IPS DF 4.7 (cell line): ENCODE results near the gene MTURN.

Source experiments
- DNase-seq: peaks from one replicate; pipeline ENCODE4 v3.0.0-alpha.2; 2013; ENCODE audit warnings: low spot score; ENCODE audit errors: extremely low read depth

Gene MTURN

DNA sequence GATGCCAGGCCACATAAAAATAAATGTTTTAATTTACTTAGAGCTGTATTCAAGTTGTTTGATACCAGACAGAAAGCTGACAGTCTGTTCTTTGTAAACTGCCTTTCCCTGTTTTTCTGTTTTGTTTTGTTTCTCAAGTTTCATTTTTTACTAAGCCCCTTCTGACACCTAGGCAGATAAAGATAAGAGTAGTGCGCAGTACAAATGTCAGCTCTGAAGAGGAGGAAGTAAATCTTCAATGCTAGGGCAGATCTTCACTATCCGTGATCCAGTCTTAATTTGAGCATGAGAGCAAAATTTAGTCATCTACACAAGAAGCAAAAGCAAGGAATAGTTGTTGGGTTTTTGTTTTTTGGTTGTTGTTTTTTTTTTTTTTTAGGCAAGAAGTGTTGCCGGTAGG, 27.3 kb downstream of the MTURN start:
- DNase-seq, result no peak

DNA sequence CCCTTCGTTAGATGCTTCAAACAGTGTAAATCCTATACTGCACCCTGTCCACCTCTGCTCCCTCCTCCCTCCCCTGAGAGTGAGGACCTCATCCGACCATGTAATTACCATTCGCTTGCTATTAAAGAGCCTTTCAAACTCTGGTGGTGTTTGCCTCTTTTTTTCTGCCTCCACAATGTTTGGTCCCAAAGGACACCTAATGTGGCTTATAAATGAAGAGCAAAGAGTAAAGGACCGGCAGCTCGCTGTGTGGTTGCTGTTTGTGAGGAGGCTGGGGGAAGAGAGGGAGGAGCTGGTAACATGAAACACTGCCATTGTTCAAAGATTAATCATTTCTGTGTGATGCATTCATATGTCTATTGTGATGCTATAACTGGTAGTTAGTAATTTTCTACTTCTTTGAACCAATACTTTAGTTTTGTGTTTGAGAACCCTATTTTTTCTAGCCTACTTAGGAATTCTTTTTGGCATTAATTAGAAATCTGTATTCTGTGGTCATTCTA, 27.9 kb downstream of the MTURN start:
- no peak for DNase-seq

- no peak for DNase-seq
Observed at GRCh38 chr7:30163231-30163894, 28.6 kb downstream of the MTURN start.

DNA sequence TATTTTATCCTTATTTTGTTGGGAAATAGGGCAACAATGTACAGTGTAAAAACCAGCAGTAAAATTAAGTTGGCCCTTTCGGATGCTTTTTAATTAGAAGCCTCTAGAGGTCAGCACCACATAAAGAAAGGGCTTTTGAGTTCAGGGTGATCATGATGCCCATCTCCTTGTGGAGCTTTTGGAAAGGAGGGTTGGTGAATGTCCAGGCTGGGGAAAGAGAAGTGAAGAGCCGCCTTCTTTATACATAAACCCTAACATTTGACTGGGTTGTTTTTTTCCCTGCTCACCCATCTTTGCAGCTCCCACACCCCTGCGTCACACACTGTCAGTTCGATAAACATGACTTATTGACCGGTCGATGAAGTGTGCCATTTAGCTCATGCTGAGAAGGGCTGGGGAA, 29.8 kb downstream of the MTURN start:
- no peak for DNase-seq

DNA sequence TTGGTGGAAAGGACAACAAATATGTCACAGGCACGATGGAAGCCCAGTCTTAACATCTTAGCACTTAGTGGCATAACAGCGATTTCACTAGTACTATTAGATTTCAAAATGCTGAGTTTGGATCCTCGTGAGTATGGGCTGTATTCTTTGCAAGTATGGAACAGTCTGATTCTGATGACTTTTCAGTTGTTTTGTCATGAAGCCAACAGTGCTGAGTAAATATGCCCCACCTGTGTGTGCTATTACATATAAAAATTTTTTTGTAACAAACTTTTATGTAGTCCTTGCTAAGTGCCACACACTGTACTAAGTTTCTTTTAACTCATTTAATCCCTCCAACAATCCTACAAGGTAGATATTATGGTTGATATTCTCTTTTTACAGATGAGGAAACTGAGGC, 30.8 kb downstream of the MTURN start:
- no peak for DNase-seq

DNA sequence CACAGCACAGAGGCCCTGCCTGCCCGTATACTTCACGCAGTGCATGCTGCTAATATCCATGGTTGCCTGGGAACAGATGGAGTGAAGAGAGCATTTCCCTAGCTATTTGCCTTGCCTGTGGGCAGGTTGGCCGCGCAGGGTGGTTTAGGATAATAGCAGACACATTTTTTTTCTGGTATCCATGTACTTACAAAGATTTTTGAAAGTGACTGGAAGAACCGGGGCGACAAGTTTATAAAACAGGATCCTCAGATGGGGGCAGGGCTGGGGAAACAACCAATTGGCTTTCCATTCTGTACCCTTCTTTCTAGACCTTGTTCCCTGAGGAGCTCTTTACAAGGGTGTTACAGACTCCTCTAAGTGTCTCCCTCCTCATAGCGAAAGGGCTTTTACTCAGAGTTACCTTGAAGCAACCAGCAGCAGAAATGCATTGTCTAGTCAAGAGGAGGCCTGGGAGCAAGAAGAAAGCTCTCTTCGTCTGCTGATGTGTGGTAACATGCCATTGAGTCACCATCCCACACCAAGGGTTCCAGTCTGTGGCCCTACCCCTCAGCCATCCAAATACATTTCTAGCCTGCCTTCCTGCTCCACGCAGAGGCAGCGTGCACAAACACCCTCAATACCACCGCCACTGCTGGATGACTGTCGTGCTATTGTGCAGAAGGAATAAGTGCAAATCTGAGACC, 31.5 kb downstream of the MTURN start:
- DNase-seq, result no peak

DNA sequence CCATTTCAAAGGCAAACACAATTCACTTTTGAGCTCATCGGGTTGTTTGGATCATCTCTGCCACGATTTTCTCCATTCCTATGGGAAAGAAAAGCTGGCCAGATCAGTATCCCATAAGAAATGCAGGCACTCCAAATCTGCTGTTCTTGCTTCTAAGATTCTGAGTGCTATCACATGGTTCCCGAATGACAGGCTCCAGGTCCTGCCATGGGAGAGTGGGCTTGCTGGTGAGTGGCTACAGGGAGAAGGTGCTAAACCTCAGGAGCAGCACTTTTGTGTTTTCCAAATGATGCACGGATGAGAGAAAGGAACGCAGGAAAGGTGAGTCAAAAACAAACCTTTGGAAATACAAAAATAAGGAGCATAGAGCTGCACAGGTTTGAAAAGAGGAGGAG, 32.1 kb downstream of the MTURN start:
- DNase-seq, result no peak

- DNase-seq, result no peak
Observed at GRCh38 chr7:30167901-30168300, 33.1 kb downstream of the MTURN start.

GRCh38 chr7:30168835-30169573, 34.2 kb downstream of the MTURN start:
- no peak for DNase-seq

- DNase-seq, result no peak
Observed at GRCh38 chr7:30169579-30169978, 34.8 kb downstream of the MTURN start.

DNA sequence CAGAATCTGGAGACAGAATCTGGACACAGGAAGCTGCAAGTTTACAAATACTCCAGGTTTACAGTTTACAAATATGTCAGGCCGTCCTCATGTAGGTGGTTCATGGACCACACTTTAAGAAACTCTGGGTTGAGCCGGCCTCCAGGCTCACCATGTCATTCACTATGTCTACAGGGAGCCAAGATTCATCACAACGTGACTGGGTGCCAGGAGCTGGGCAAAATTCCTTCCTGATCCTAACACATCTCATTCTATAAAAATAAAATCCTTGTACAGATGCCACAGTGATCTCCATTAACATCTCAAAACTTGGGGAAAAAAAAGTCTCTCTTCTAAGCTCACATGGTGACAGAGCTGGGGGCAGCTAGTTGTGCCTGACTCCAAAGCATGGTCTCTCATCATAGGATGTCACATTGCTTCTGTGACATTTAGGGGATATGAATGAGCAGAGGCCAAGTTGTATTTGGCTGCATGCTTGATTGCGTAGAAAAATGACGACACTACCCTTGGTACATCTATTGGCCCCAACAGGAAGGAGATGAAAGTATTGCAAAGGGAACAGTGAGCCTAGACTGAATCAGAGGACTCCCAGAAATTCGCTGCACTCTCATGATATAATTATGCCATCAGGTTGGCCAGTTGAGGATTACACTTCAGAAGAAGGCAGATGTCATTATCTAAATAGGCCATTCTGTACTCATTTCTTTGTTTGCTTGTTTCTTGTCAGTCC, 35.9 kb downstream of the MTURN start:
- DNase-seq, result no peak

- no peak for DNase-seq
Observed at GRCh38 chr7:30171766-30172447, 37.1 kb downstream of the MTURN start.

GRCh38 chr7:30172451-30172850, 37.7 kb downstream of the MTURN start:
- no peak for DNase-seq

DNA sequence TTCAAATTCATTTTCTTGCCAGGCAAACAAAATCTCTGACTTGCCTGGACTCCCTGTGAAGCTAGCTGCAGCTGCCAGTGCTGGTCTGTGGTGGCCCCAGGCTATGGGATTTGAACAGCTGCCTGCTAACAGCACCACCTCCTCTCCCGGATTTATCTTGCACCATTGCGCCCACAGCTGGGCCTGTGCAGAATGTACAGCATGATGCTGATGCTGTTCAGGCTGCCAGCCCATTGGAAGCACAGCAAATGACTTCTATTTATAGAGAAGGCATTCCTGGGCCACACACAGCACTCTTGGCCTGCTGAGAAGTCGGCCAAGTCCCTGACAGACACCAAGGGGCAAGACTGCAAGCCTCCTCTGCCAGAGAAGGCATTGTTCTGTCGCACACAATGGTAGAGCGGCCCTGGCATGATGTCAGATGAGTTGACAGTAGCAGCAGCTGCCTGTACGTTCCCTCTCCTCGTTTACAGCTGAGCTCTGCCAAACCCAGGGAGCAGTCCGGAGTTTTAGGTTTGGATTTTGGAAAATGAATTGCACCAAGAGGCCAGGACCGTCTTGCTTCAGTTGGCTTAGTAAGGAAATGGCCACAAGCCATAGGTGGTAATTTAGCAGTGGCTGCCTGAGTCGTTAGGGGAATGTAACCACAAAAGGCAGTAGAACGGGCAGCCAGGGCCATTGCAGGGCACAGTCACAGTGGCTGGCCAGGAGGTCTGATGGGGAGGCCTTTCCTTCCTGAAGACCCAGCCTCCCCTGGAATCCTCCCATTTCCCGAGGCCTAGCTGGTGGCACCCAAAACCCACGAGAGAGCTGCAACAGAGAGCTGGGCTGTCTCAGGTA, 38.5 kb downstream of the MTURN start:
- DNase-seq, result no peak

DNA sequence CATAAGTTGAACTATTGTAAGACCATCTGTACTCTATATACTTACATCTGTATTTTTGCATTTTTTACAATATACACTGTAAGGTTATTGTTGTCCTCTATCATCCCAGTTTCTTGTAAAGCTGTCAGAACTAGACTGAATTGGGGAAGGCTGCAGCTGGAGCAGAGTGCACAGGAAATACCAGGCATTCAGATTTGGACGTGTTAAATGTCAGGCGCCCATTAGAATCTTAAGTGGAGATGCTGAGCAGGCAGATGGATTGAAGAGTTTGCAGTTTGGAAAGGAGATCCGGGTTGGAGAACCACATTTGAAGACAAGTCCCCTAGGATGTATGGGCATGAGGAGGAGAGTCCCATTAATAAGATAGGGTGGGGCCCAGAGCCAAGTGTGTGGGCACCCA, 40.4 kb downstream of the MTURN start:
- DNase-seq, result no peak

GRCh38 chr7:30175636-30176147, 40.9 kb downstream of the MTURN start:
- no peak for DNase-seq

DNA sequence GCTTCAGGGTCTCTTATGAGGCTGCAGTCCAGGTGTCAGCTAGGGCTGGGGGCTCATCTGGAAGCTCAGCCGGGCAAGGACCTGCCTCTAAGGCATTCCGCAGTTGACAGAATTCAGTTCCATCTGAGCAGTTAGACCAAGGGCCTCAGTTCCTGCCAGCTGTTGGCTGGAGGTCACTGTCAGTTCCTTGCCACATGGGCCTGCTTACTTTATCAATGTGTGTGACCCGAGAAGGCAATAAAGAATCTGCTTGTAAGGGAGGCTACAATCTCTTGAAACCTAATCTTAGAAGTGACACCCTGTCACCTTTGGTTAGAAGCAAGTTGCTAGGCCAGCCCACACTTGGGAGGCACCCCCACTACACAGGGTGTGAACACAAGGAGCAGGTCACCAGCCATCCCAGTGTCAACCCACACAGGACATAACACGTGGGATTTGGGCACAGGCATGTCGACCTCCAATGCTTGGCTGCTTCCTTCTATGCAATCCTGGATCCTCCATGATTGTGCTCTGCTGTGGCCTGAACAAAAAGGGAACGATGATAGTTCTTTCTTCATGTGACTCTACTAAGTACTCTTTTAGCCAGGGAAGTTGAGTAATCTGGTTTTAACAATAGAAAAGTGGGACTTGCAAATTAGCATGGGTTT, 41.8 kb downstream of the MTURN start:
- DNase-seq, result no peak

GRCh38 chr7:30177186-30177585, 42.4 kb downstream of the MTURN start:
- no peak for DNase-seq

GRCh38 chr7:30177965-30178364, 43.2 kb downstream of the MTURN start:
- no peak for DNase-seq
